C4-2B (cell line): Measurements from ENCODE around the gene C2CD4A.

Experiments used
- ZFX ChIP-seq: fragments of 450-650 bp; IDR thresholded peaks from 2 replicates; pipeline ENCODE4 v1.6.1; 2017
- TF ChIP-seq, protein P1 (sequence below): fragments of 450-650 bp; conservative IDR thresholded peaks from 2 replicates; pipeline ENCODE4 v1.5.1; 2017; ENCODE audit warnings: mild to moderate bottlenecking

DNA sequence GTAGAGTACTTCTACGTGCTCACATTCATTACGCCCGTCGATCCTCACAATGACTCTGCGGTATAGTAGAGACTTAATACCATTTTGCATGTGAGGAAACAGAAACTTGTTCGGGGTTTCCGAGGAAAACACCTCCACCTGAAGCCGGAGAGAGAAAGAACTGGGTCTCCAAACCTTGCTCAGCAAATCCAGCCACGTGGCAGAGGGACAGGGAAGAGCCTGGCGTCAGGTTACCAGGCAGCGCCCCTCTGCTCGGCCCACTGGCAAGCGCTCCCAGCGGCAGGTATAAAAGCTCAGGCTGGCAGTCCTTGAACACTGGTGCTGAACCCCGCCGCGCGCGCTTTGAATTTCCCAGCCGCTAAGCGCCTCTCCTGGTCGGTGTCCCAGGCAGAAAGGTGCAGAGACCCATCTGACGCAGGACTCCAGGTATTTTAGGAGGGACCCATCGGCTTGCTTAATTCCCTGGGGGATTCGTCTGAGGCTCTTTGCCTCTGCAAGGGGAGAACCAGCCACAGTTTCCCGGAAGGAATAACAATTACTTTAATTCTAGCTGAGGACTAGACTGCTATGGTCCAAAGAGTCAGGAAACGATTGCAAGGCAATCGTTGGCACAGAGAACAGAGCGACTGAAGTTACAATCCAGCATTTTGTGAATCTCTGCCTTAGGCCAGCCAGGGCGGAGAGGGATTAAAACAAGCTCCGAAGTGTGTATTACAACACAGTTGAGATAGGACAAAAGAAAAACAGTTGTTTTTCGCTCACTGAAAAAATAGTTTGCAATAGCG lies at the start of gene C2CD4A:
- TF ChIP-seq, protein P1, sequence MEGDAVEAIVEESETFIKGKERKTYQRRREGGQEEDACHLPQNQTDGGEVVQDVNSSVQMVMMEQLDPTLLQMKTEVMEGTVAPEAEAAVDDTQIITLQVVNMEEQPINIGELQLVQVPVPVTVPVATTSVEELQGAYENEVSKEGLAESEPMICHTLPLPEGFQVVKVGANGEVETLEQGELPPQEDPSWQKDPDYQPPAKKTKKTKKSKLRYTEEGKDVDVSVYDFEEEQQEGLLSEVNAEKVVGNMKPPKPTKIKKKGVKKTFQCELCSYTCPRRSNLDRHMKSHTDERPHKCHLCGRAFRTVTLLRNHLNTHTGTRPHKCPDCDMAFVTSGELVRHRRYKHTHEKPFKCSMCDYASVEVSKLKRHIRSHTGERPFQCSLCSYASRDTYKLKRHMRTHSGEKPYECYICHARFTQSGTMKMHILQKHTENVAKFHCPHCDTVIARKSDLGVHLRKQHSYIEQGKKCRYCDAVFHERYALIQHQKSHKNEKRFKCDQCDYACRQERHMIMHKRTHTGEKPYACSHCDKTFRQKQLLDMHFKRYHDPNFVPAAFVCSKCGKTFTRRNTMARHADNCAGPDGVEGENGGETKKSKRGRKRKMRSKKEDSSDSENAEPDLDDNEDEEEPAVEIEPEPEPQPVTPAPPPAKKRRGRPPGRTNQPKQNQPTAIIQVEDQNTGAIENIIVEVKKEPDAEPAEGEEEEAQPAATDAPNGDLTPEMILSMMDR: peak; percentile 26
- TF ChIP-seq ZFX: no peak
